GM21529 (cell line): ENCODE data around the gene LTBP1.
"Not testable (repeated sequence)": the region's sequence is repeated elsewhere in the genome, so short reads cannot be mapped to it uniquely, and the experiment has no call there.

Experiments
- ATAC-seq: cut with Tn5 transposase; IDR thresholded peaks from one replicate; pipeline ENCODE4 v1.9.1; 2021; ENCODE audit not compliant: unreplicated experiment

The LTBP1 gene

DNA sequence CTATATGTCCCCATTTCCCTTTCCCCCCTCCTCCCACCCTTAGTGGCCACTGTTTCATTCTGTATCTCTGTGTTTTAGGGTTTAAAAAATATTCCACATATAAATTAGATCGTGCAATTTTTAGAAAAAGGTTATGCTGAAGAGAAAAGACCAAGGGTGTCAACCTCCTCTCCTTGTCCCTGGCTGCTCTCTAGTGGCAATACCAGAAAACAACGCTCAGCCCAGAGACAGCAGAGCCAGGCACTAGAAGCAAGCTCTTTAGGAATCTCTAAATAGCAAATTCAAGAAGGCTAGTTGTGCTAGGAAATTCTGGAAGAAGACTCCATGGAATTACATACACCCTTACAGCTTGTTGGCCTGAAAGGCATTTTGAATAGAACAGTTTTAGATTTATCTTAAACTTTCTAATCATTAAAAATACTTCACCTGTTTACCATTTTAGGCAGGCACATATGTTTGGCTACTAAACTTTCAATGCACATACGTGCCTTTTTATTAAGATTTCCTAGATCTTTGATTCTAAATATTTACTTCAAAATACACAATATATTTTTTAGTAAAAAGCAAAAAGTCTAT, 494.6 kb downstream of the LTBP1 start:
- ATAC-seq, result peak; percentile 90

- not testable (repeated sequence) for ATAC-seq
Measured at GRCh38 chr2:33442052-33442451, 495.3 kb downstream of the LTBP1 start.

GRCh38 chr2:33442528-33443079, 495.9 kb downstream of the LTBP1 start:
- no peak for ATAC-seq

- ATAC-seq, result no peak
Measured at GRCh38 chr2:33443274-33443829, 496.6 kb downstream of the LTBP1 start.

DNA sequence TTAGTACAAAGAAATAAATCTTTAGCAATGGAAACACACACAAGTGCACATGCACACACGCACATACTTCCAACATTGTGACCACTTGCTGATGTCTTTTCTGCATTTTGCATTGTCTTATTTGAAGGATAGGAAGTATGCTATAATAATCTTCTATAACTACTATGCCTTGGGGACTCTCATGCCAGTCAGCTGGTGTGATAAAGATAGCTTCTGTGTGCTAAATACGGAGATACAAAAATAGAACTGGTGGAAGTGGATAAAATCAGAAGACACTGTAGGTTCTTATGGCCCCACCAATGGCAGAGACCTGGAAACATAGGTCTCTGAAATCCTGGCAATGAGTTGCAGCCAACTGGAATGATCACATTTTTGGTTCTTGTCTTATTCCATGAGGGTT, 498.2 kb downstream of the LTBP1 start:
- no peak for ATAC-seq

- ATAC-seq, result no peak
Measured at GRCh38 chr2:33448220-33448899, 501.6 kb downstream of the LTBP1 start.
